SKM-1 (cell line): ENCODE measurements around the gene ANKRD44.
"Not testable (repeated sequence)": the region's sequence is repeated elsewhere in the genome, so short reads cannot be mapped to it uniquely, and the experiment has no call there.

Experiments
- DNase-seq: peaks from one replicate; lab custom pipeline; 2025; ENCODE audit not compliant: unreplicated experiment; lab: John Stamatoyannopoulos, UW

Gene ANKRD44

DNA sequence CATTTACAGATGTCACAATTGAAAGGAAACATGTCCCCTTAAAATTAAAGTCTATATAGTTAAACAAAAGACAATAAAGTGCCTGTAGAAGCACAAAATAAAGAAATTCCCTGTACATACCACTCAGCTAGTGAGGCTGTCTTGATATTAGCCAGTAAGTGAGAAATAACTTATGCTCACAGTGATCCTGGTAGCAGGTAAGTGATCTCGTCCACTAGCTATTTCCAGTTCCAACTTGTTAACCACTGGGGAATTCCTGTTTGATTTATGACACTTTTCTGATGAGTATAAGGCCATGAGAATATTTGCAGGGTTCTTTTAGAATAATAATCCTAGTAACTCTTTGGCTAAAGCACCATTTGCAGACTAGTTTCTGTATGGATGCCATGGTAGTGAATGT lies 256.1 kb downstream of the ANKRD44 start:
- no peak for DNase-seq

DNA sequence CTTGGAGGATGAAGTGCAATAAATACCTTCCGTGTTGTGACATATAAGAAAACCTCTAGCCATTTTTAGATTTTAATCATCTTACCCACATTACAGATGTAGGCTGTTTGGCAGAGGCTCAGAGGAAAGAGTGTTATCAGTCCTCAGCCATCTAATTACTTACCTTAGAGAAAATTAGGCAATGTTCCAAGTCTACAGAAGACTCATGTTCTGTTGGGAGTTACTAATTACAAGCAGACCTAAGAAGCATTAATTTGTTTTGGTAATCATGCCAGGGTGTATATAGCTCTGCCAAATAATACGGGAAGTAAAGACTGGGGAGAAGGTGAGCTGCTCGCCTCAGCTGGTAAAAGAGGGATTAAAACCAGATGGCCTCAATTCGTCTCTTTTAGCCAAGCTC lies 258.2 kb downstream of the ANKRD44 start:
- DNase-seq, result no peak

DNA sequence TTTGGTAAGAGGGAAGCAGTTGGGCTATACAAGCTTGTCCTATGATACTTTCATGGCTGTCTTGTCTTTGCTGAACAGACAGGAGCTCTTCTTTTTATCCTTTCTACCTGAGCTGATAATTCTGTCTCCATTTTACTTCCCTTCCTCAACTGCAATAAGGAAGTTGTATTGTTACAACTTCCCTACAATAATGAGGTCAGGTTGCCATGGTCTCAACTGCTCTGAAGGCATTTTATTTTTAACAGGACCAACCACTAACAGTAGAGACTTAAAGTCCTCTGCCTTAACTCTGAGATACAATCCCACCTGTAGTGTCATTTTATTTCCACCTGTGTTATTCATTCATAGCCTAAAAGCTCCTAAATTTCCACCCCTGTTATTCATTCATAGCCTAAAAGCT lies 265.5 kb downstream of the ANKRD44 start:
- peak; percentile 53 for DNase-seq

GRCh38 chr2:197042739-197043196 lies 267.8 kb downstream of the ANKRD44 start:
- DNase-seq, result no peak

GRCh38 chr2:197037863-197038398 lies 272.6 kb downstream of the ANKRD44 start:
- no peak for DNase-seq

DNA sequence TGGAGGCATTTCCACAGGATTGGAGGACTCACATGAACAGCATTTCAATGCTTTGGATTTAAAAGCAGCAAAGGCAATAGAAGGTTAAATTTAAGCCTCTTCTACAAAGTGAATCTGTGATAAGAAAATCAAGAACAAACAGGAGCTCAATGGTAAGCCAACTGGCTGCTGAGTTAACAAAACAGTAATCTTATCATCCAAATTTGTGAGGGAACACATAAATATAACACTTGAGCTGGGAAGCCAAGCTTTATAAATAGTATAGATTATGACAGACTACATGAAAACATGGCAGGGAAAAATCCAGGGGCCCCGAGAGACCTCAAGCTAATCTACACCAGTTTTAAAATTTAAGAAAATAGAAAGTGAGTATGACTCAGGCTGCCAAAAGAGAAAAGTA lies 275.6 kb downstream of the ANKRD44 start:
- no peak for DNase-seq

DNA sequence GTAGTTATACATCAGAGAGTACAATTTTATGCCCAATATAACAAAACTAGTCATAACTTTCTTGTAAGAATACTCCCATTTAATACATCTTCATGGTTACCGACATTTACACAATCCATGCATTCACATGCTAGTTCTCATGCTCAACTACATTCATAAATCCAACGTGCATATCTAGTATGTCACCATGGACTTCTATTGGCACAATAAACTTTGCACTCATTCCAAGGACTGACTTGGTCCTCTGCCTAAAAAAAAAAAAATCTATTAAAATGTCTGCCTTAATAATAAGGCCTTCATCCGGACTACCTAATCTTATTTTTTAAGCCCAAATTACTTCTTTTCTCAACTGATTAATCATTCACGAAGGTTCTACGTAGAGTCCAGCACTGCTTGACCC lies 276.3 kb downstream of the ANKRD44 start:
- no peak for DNase-seq

DNA sequence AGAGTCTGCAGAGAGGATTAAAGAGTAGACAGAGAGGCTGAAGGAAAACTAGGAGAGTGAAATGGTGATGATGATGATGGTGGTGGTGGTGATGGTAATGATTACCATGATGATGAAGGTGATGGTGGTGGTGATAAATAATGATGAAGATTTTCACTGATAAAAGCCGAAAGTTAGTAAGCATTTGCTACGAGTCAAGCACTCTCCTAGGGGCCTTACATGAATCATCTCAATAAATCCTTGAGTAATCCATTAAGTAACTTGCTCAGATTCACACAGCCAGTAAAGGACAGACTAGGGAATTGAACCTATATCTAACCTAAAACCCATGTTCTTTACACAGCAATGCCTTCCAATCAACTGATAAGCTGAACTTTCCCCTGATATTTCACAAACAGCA lies 277.4 kb downstream of the ANKRD44 start:
- no peak for DNase-seq

- no peak for DNase-seq
Measured at GRCh38 chr2:197031803-197032202, 278.8 kb downstream of the ANKRD44 start.

- no peak for DNase-seq
Measured at GRCh38 chr2:197030090-197030489, 280.5 kb downstream of the ANKRD44 start.

DNA sequence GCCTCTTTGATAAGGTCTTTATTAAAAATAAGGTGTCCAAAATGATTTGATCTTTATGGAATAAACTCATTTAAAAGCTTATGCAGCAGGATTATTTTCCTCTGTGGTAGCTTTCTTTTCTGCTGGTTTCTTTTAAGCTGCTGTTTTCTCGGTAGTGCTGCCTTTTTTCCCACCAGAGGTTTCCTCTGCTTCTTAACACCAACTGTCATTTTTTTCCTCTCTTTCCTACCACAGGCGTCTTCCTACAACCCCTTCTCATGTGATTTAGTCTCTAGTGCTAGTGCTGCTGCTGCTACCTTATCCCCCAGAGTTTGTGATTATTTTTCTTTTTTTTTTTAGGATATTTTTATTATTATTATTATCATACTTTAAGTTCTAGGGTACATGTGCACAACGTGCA lies 281.9 kb downstream of the ANKRD44 start:
- no peak for DNase-seq

DNA sequence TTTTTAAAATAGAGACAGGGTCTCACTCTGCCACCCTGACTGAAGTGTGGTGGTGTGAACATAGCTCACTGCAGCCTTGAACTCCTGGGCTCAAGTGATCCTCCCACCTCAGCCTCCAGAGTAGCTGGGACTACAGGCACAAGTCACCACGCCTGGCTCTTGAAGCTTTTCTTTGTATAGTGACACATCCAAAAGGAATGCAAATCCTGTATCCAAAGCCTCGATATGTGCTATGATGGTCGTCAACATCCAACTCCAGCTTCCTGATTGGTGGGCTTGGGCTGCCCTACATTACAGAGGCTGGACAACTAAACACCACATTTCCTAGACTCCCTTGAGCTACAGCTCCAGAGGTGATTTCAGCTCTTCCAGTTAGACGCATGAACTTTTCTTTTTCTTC lies 282.4 kb downstream of the ANKRD44 start:
- DNase-seq, result no peak

GRCh38 chr2:197024206-197024605 lies 286.4 kb downstream of the ANKRD44 start:
- DNase-seq, result no peak

DNA sequence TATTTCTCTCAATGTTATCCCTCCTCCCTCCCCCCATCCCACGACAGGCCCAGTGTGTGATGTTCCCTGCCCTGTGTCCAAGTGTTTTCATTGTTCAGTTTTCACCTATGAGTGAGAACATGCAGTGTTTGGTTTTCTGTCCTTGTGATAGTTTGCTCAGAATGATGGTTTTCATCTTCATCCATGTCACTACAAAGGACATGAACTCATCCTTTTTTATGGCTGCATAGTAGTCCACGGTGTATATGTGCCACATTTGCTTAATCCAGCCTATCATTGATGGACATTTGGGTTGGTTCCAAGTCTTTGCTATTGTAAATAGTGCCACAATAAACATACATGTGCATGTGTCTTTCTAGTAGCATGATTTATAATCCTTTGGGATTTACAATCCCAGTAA lies 289.7 kb downstream of the ANKRD44 start:
- DNase-seq, result not testable (repeated sequence)

DNA sequence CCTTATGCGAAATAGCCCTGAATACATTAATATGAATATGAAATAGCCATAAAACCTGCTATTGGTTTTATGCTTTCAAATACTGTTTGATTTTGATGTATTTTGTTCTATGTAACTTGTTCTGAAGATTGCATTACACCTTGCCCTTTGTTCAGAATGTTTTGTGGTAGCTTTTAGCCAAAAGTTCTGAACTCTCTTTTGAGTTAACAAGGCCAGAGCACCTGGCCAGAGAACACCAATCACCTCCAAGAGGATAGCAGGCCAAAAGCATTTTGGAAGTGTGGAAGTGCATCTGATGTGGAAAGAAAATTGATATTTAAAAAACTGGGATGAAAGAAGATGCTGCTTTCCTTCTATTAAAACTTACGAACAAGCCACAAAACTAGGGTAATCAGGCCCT lies 297.5 kb downstream of the ANKRD44 start:
- no peak for DNase-seq

- peak; percentile 63 for DNase-seq
Measured at GRCh38 chr2:197011801-197012641, 298.6 kb downstream of the ANKRD44 start.

GRCh38 chr2:197011021-197011417 lies 299.6 kb downstream of the ANKRD44 start:
- DNase-seq, result no peak

GRCh38 chr2:197010200-197011020 lies 300.2 kb downstream of the ANKRD44 start:
- no peak for DNase-seq

- not testable (repeated sequence) for DNase-seq
Measured at GRCh38 chr2:197008741-197009341, 301.7 kb downstream of the ANKRD44 start.

GRCh38 chr2:197007716-197008628 lies 302.6 kb downstream of the ANKRD44 start:
- DNase-seq, result no peak
